CD4-positive, alpha-beta T cell treated with Interleukin-6 for 4 hours (primary cell): Measurements from ENCODE around the gene KIZ.

ENCODE experiments used
- DNase-seq: peaks from one replicate; pipeline ENCODE4 v3.0.0-alpha.2; 2020; ENCODE audit warnings: mixed read lengths

The KIZ gene

DNA sequence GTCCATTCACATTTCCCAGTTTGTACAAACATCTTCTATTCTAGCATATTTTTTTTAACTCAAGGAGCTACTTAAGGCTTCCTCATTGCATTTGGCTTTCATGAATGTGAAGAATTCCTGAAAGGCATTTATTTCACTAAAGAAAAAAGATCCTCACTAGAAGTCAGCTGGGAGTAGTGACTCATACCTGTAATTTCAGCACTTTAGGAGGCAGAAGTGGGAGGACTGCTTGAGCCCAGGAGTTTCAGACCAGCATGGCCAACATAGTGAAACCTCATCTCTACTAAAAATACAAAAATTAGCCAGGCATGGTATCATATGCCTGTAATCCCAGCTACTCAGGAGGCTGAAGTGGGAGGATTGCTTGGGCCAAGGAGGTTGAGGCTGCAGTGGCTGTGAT lies 146.4 kb downstream of the KIZ start:
- no peak for DNase-seq

DNA sequence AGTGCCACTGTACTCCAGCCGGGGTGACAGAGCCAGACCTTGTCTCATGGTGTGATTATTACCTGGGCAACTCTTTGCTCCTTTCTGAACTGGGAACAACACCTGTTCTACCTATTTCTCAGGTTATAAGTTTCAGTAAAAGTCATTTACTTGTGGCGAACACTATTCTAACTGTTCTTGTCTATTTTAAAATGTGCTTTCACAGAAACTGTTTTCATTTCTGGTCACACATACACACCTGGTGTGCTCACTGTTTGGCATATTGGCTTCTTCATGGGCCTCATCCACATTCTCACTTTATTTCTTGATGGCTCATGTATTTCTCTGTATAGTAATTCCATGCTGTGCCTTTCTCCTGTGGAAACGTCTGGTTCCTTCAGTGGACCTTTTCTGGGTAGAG lies 146.8 kb downstream of the KIZ start:
- DNase-seq = no peak

- no peak for DNase-seq
Observed at GRCh38 chr20:21273755-21274386, 148.0 kb downstream of the KIZ start.

GRCh38 chr20:21278829-21279228 lies 152.9 kb downstream of the KIZ start:
- no peak for DNase-seq

DNA sequence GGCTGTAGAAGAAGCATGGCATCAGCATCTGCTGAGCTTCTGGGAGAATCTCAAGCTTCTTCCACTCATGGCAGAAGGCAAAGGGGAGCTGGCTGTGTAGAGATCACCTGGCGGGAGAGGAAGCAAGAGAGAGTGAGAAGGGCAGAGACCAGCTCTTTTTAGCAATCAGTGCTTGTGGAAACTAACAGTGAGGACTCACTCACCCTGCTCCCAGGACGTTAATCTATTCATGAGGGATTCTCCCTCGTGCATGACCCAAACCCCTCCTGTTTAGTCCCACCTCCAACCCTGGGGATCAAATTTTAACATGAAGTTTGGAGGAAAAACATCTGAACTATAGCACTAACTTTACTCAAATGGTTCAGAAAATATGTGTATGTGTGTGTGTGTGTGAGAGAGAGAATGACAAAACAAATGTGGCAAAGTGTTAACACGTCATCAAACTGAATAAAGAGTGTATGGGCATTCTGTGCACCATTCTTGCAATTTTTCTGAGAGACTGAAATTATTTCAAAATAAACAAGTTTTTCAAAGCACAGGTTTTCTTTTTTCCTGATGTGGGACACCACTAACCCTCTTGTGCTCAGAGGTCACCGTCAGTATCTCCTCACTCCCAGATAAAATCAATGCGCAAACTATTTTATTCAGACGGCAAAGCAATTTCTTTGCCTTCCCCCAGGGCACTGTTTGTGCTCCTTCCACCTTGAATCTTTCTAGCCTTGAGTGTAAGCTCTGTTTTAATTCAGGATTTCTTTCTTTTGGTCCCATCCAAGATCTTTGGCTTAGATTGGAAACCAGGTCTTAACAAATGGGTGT lies 154.0 kb downstream of the KIZ start:
- no peak for DNase-seq

DNA sequence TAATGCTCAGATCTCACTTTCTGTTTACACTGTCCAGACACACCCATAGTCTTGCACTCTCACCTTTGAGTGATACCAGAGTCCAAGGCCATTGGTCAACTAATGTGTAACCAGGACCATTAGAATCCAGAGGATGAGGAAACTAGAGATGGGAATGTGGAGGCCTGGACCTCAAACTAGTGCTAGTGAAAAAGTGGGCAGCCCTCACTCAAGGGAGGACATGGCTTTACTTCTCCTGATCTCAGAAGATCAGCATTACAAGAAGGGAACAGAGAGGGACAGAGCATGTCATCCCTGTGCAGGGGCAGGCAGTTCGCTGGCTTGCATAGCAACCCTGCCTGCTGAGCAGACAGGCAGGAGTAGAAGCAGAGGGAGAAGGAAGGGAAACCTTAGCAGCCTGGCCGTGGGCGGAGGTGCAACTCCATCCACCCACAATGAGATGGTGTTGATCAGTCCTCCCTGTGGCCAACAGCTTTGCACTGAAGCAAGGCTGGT lies 154.7 kb downstream of the KIZ start:
- no peak for DNase-seq

GRCh38 chr20:21286775-21287174 lies 160.9 kb downstream of the KIZ start:
- no peak for DNase-seq

DNA sequence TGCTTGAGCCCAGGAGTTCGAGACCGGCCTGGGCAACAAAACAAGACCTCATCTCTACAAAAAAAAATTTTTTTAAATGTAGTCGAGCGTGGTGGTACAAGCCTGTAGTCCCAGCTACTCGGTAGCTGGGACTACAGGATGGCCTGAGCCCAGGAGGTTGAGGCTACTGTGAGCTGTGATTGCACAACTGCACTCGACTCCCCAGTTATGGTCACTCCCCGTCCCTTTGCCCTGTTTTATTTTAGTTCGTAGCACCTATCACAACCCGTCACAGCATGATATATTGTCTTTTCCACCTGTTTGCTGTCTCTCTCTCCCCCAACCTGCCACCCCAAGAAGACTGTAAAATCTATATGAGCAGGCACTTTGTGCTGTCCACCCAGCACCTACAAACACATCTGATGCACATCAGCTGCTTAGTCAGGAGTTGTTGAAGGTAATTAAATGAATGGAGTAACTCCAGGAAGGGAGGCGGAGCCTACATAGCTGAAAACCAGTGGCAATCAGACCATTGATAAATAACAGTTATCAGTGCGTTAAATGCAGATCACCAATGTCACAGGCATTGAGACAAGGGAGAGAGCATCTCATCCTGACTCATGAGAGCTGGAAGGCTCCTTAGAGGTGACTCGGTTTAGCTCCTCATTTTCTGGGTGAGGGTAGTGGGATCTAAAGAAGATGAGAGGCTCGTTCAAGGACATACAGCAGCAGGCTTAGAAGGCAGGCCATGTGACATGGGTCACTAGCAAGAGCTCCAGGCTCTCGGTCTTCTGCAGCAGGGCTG lies 162.9 kb downstream of the KIZ start:
- no peak for DNase-seq

DNA sequence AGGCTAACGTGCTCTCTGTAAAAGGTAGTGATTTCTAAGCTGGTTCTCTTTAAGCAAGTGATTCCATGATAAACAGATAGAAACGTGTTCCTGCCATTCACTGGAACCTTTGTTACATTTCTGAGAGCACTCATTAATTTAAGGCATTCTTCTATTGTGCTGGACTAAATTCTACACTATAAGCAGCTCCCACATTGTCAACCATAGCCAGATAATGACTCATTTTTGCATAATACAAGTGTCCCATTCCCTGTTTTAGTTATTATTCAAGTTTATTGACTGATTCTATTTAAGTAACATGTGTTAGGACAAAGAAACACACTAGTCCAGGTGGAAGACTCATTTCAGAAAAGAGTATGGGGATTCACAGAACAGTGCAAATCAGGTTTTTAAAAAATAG lies 163.8 kb downstream of the KIZ start:
- DNase-seq = no peak

DNA sequence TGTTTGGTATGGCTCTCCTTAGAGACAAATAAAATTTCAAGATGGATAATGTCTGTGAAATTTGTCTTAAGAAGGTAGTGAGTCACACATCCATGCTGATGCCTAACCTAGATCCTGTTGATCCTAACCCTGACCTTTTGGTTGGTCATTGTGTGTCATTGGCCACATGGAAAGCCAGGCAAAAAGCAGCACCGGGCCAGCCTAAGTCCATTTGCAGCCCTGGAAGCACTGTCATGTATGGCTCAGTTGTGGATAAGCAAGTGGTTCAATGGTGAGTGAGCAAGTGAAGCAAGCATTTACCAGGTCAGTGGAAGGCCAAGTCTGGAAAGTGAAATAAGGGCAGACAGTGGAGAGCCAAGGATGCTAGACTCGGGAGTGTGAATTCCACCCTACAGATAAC lies 165.1 kb downstream of the KIZ start:
- DNase-seq = no peak

GRCh38 chr20:21294755-21295154 lies 168.9 kb downstream of the KIZ start:
- no peak for DNase-seq
